Measurements from ENCODE around the gene AKAP6.

- TF ChIP-seq CTCF (IDR thresholded peaks at IDR 0.05) (no peak), POLR2A (IDR thresholded peaks at IDR 0.05) (no peak)
Measured at GRCh38 chr14:32622742-32623141, 293.6 kb downstream of the AKAP6 start.

Data from right lobe of liver (tissue), 4 donors.